H9 (cell line): ENCODE data around the gene MSLN. TPM values are rescaled to one million over a fixed set of nuclear protein-coding genes. Genes with fewer than 3 reads are reported as not detected.

Experiments
- DNase-seq: peaks from one replicate; pipeline ENCODE4 v3.0.0-alpha.2; 2017
- H2AFZ ChIP-seq: one replicate; pipeline ENCODE4 v1.6.1; 2013; ENCODE audit warnings: mild to moderate bottlenecking, low read length, control low read depth, moderate library complexity
- H2AK5ac ChIP-seq: 2 replicates; pipeline ENCODE4 v1.6.1; 2013; ENCODE audit warnings: low read length, control low read depth, mixed read lengths; ENCODE audit not compliant: insufficient read length
- H2BK120ac ChIP-seq: one replicate; pipeline ENCODE4 v1.6.1; 2013; ENCODE audit warnings: low read depth, mild to moderate bottlenecking, low read length, control low read depth, inconsistent platforms; ENCODE audit not compliant: poor library complexity, severe bottlenecking
- H2BK12ac ChIP-seq: 2 replicates; pipeline ENCODE4 v1.6.1; 2013; ENCODE audit warnings: low read length, control low read depth, mixed read lengths, low read depth; ENCODE audit not compliant: insufficient read length
- H2BK15ac ChIP-seq: 2 replicates; pipeline ENCODE4 v1.6.1; 2013; ENCODE audit warnings: low read depth, low read length, control low read depth
- H2BK20ac ChIP-seq: one replicate; pipeline ENCODE4 v1.6.1; 2013; ENCODE audit warnings: low read depth, mild to moderate bottlenecking, low read length, control low read depth, inconsistent platforms; ENCODE audit not compliant: poor library complexity, severe bottlenecking
- H2BK5ac ChIP-seq: 2 replicates; pipeline ENCODE4 v1.6.1; 2013; ENCODE audit warnings: low read length, control low read depth, mixed read lengths; ENCODE audit not compliant: insufficient read length
- H3K14ac ChIP-seq: 2 replicates; pipeline ENCODE4 v1.6.1; 2013; ENCODE audit warnings: low read length, control low read depth; ENCODE audit not compliant: insufficient read depth
- H3K18ac ChIP-seq: 2 replicates; pipeline ENCODE4 v1.6.1; 2013; ENCODE audit warnings: low read depth, mild to moderate bottlenecking, mixed read lengths, low read length, control low read depth; ENCODE audit not compliant: insufficient read length
- H3K23ac ChIP-seq: 2 replicates; pipeline ENCODE4 v1.6.1; 2013; ENCODE audit warnings: low read length, control low read depth, mixed read lengths, low read depth; ENCODE audit not compliant: insufficient read length
- H3K23me2 ChIP-seq: 2 replicates; pipeline ENCODE4 v1.6.1; 2013; ENCODE audit warnings: low read depth, mild to moderate bottlenecking, mixed read lengths, low read length, control low read depth; ENCODE audit not compliant: insufficient read length, poor library complexity, severe bottlenecking
- H3K27ac ChIP-seq: 2 replicates; pipeline ENCODE4 v1.5.1; 2013; ENCODE audit warnings: low read length, control low read depth, mixed read lengths, low read depth; ENCODE audit not compliant: insufficient read length
- H3K27me3 ChIP-seq: 2 replicates; pipeline ENCODE4 v1.6.1; 2013; ENCODE audit warnings: low read length, control low read depth, inconsistent platforms; ENCODE audit not compliant: insufficient read depth
- H3K4ac ChIP-seq: 2 replicates; pipeline ENCODE4 v1.6.1; 2013; ENCODE audit warnings: low read depth, mild to moderate bottlenecking, control low read depth, inconsistent platforms, low read length, moderate library complexity
- H3K4me1 ChIP-seq: 2 replicates; pipeline ENCODE4 v1.6.1; 2013; ENCODE audit warnings: low read length, control low read depth, inconsistent platforms; ENCODE audit not compliant: insufficient read depth
- H3K4me2 ChIP-seq: 2 replicates; pipeline ENCODE4 v1.6.1; 2013; ENCODE audit warnings: low read length, control low read depth, mixed read lengths; ENCODE audit not compliant: insufficient read length, insufficient read depth
- H3K56ac ChIP-seq: 2 replicates; pipeline ENCODE4 v1.6.1; 2013; ENCODE audit warnings: low read depth, mild to moderate bottlenecking, mixed read lengths, low read length, control low read depth; ENCODE audit not compliant: insufficient read length
- H3K79me1 ChIP-seq: 2 replicates; pipeline ENCODE4 v1.6.1; 2013; ENCODE audit warnings: low read depth, mild to moderate bottlenecking, moderate library complexity, low read length, control low read depth, inconsistent platforms; ENCODE audit not compliant: insufficient read depth, poor library complexity, severe bottlenecking
- H3K79me2 ChIP-seq: 2 replicates; pipeline ENCODE4 v1.6.1; 2013; ENCODE audit warnings: low read length, control low read depth, inconsistent platforms; ENCODE audit not compliant: insufficient read depth
- H3K9ac ChIP-seq: 2 replicates; pipeline ENCODE4 v1.6.1; 2013; ENCODE audit warnings: low read length, control low read depth, mixed read lengths; ENCODE audit not compliant: insufficient read length; ENCODE audit errors: extremely low read depth
- H3K9me3 ChIP-seq: one replicate; pipeline ENCODE4 v1.6.1; 2013; ENCODE audit warnings: low read depth, low read length, inconsistent platforms; ENCODE audit not compliant: control insufficient read depth
- H3T11ph ChIP-seq: one replicate; pipeline ENCODE4 v1.6.1; 2013; ENCODE audit warnings: mild to moderate bottlenecking, low read length, control low read depth, inconsistent platforms
- H4K20me1 ChIP-seq: one replicate; pipeline ENCODE4 v1.6.1; 2013; ENCODE audit not compliant: control insufficient read depth, insufficient read length, insufficient read depth
- H4K5ac ChIP-seq: 2 replicates; pipeline ENCODE4 v1.6.1; 2013; ENCODE audit warnings: low read depth, mild to moderate bottlenecking, mixed read lengths, low read length, control low read depth; ENCODE audit not compliant: insufficient read length
- H4K8ac ChIP-seq: replicated peaks from 2 replicates; pipeline ENCODE4 v1.6.1; 2013; ENCODE audit warnings: low read length, control low read depth, mixed read lengths, low read depth; ENCODE audit not compliant: insufficient read length
- H4K91ac ChIP-seq: 2 replicates; pipeline ENCODE4 v1.6.1; 2013; ENCODE audit warnings: low read depth, mild to moderate bottlenecking, moderate library complexity, mixed read lengths, low read length, control low read depth; ENCODE audit not compliant: insufficient read length
- H3K27ac Mint-ChIP-seq, 3 experiments: 2 replicates in 2 of 3; 3 replicates in 1 of 3; pipeline ENCODE4 v1.8.0; 2020 to 2021; ENCODE audit warnings: mixed read lengths in 3 of 3, mild to moderate bottlenecking in 1 of 3, moderate library complexity in 1 of 3
- H3K27me3 Mint-ChIP-seq: 2 replicates; pipeline ENCODE4 v1.8.0; 2021; ENCODE audit warnings: low read depth, mild to moderate bottlenecking, moderate library complexity, mixed read lengths
- H3K36me3 Mint-ChIP-seq, 3 experiments: 2 replicates in 2 of 3; 3 replicates in 1 of 3; pipeline ENCODE4 v1.8.0; 2020 to 2021; ENCODE audit warnings: low read depth in 3 of 3, mixed read lengths in 3 of 3; ENCODE audit not compliant: insufficient read depth in 1 of 3
- H3K4me1 Mint-ChIP-seq, 2 experiments: 2 replicates each; pipeline ENCODE4 v1.8.0; 2020; ENCODE audit warnings: mixed read lengths in 2 of 2
- H3K4me3 Mint-ChIP-seq, 2 experiments: 2 replicates in 1 of 2; 3 replicates in 1 of 2; pipeline ENCODE4 v1.8.0; 2020 to 2021; ENCODE audit warnings: mild to moderate bottlenecking in 2 of 2, mixed read lengths in 2 of 2, moderate library complexity in 1 of 2
- H3K9me3 Mint-ChIP-seq, 2 experiments: 2 replicates in 1 of 2; 3 replicates in 1 of 2; pipeline ENCODE4 v1.8.0; 2020; ENCODE audit warnings: mild to moderate bottlenecking in 2 of 2, mixed read lengths in 2 of 2, moderate library complexity in 1 of 2
- CTCF ChIP-seq: fragments of 200-600 bp; sonication (generic); conservative IDR thresholded peaks from 3 replicates; pipeline ENCODE4 v1.8.0; 2021; ENCODE audit warnings: antibody characterized with exemption, mild to moderate bottlenecking
- WGBS: extraction: QIAGEN DNeasy Blood & Tissue Kit; methylation state at CpG from one replicate; pipeline ENCODE4 v1.1.7; 2013; ENCODE audit warnings: missing lambda C conversion rate, low lambda C conversion rate, mixed read lengths; ENCODE audit not compliant: insufficient read length; ENCODE audit errors: extremely low coverage; 5-methylcytosine and 5-hydroxymethylcytosine counted together
- total RNA-seq: library from RNA; stranded (reverse); gene quantifications from 2 replicates; pipeline ENCODE4 v1.2.1, GENCODE V29; 2021

The MSLN gene
- total RNA-seq, 1 experiment from 2014 or later = 0.22 TPM

GRCh38 chr16:804193-805048, 43.9 kb downstream of the MSLN start:
- H4K8ac ChIP-seq = no peak overlapping the region
- H3K14ac ChIP-seq = no peak overlapping the region; the same call in 1 of the 2 replicates
- no peaks in the 10 kb centered on the region for H3K79me1 ChIP-seq
- peaks cover 0 to 8% of the 10 kb centered on the region in 2 experiments; a peak in 2 of 5 replicates for H3K9me3 Mint-ChIP-seq
- no peak for DNase-seq
- H3K27me3 ChIP-seq = peaks cover 5% of the 10 kb centered on the region; the same call in 1 of the 2 replicates
- no peaks in the 10 kb centered on the region for H4K20me1 ChIP-seq
- TF ChIP-seq CTCF = no peak
- no peak overlapping the region for H3K27ac ChIP-seq
- H3K36me3 Mint-ChIP-seq = no peaks in the 10 kb centered on the region
- no peak overlapping the region for H3K4ac ChIP-seq
- no peak overlapping the region for H2AFZ ChIP-seq
- no peaks in the 10 kb centered on the region; the same call in 1 of the 2 replicates for H3K4me1 ChIP-seq
- H3K18ac ChIP-seq = no peak overlapping the region
- peaks cover 7% of the 10 kb centered on the region for H3K23me2 ChIP-seq
- H3K27ac Mint-ChIP-seq = no peak overlapping the region
- H4K91ac ChIP-seq = no peak overlapping the region
- no peak overlapping the region for H3K9ac ChIP-seq
- no peak overlapping the region for H2BK15ac ChIP-seq
- H2AK5ac ChIP-seq = no peak overlapping the region
- no peak overlapping the region for H2BK12ac ChIP-seq
- no peak overlapping the region for H2BK120ac ChIP-seq
- no peak overlapping the region for H2BK5ac ChIP-seq
- H2BK20ac ChIP-seq = no peak overlapping the region
- no peak overlapping the region for H3K4me2 ChIP-seq
- H3T11ph ChIP-seq = no peak overlapping the region
- H3K79me2 ChIP-seq = no peaks in the 10 kb centered on the region
- H3K27me3 Mint-ChIP-seq = peaks cover 74% of the 10 kb centered on the region
- H3K4me3 Mint-ChIP-seq = no peak overlapping the region; a peak in 1 of 5 replicates
- peaks cover 2 to 7% of the 10 kb centered on the region in 2 experiments; a peak in 1 of 4 replicates for H3K4me1 Mint-ChIP-seq
- H3K23ac ChIP-seq = no peak overlapping the region
- no peak overlapping the region for H4K5ac ChIP-seq
- WGBS = no CpG with 5 or more reads among the region's 33 CpGs
- no peaks in the 10 kb centered on the region for H3K9me3 ChIP-seq
- H3K56ac ChIP-seq = no peak overlapping the region
